ENCODE measurements around the gene MEN1. TPM values are rescaled to one million over a fixed set of nuclear protein-coding genes. Genes with fewer than 3 reads are reported as not detected.

The MEN1 gene
- total RNA-seq, 1 experiment from 2014 or later: 61.6 TPM

GRCh38 chr11:64757549-64758329 lies 52.6 kb downstream of the MEN1 start:
- Histone ChIP-seq H3K9me3 (ENCODE audit: insufficient read depth, low read depth) (no peaks in the 10 kb centered on the region), H3K27ac (no peak overlapping the region), H3K9me2 (ENCODE audit: insufficient read depth) (no peaks in the 10 kb centered on the region), H3K4me3 (no peak overlapping the region), H3K79me2 (ENCODE audit: low read depth) (no peaks in the 10 kb centered on the region), H3F3A (ENCODE audit: insufficient read depth, low read depth) (peaks cover 43% of the 10 kb centered on the region), H3K36me3 (ENCODE audit: low read depth) (no peaks in the 10 kb centered on the region), H2AFZ (no peak overlapping the region), H3K27me3 (ENCODE audit: insufficient read depth, low read depth) (no peaks in the 10 kb centered on the region), H3K4me2 (no peak overlapping the region), H3K4me1 (replicated peaks; ENCODE audit: insufficient read depth) (no peaks in the 10 kb centered on the region), H4K20me1 (ENCODE audit: insufficient read depth) (peaks cover 16% of the 10 kb centered on the region; the same call in 1 of the 2 replicates)
- no peak for TF ChIP-seq CTCF (conservative IDR thresholded peaks at IDR 0.05)
- TF ChIP-seq EZH2 (IDR thresholded peaks at IDR 0.05; ENCODE audit: low read depth): no peak
- BruUV-seq (replicated peaks): no TSS peak
- ChIA-PET POLR2A (ENCODE audit: unreplicated experiment) (no interaction called here), CTCF (no interaction called here)
- intact Hi-C loops (cut with micrococcal nuclease; ENCODE audit: unreplicated experiment): no loop called here
- no peak for DNase-seq

GRCh38 chr11:64755681-64756361 lies 54.5 kb downstream of the MEN1 start:
- CTCF ChIA-PET: interaction anchor here (0.6 kb wide), 1 partner anchor 22 kb away, joined by 3 read pairs; no protein-coding TSS in a partner anchor
- DNase-seq: no peak
- Histone ChIP-seq H3K4me1 (replicated peaks; ENCODE audit: insufficient read depth) (no peaks in the 10 kb centered on the region), H3K9me3 (ENCODE audit: insufficient read depth, low read depth) (no peaks in the 10 kb centered on the region), H3K9me2 (ENCODE audit: insufficient read depth) (no peaks in the 10 kb centered on the region), H3K4me2 (no peak overlapping the region), H3K27ac (no peak overlapping the region), H3K79me2 (ENCODE audit: low read depth) (no peaks in the 10 kb centered on the region), H3K36me3 (ENCODE audit: low read depth) (no peaks in the 10 kb centered on the region), H4K20me1 (ENCODE audit: insufficient read depth) (peaks cover 5% of the 10 kb centered on the region; the same call in 1 of the 2 replicates), H3F3A (ENCODE audit: insufficient read depth, low read depth) (peaks cover 24% of the 10 kb centered on the region), H2AFZ (no peak overlapping the region), H3K27me3 (ENCODE audit: insufficient read depth, low read depth) (no peaks in the 10 kb centered on the region), H3K4me3 (no peak overlapping the region)
- no TSS peak for BruUV-seq (replicated peaks)
- POLR2A ChIA-PET (ENCODE audit: unreplicated experiment): no interaction called here
- intact Hi-C loops (cut with micrococcal nuclease; ENCODE audit: unreplicated experiment): no loop called here
- TF ChIP-seq CTCF (conservative IDR thresholded peaks at IDR 0.05): no peak
- no peak for TF ChIP-seq EZH2 (IDR thresholded peaks at IDR 0.05; ENCODE audit: low read depth)

GRCh38 chr11:64754919-64755662 lies 55.3 kb downstream of the MEN1 start:
- intact Hi-C loops (cut with micrococcal nuclease; ENCODE audit: unreplicated experiment): no loop called here
- H4K20me1 ChIP-seq (ENCODE audit: insufficient read depth): no peaks in the 10 kb centered on the region; the same call in 1 of the 2 replicates
- H3K4me3 ChIP-seq: no peak overlapping the region
- H2AFZ ChIP-seq: no peak overlapping the region
- no peaks in the 10 kb centered on the region for H3K9me3 ChIP-seq (ENCODE audit: insufficient read depth, low read depth)
- no peak overlapping the region for H3K27ac ChIP-seq
- DNase-seq: no peak
- no TSS peak for BruUV-seq (replicated peaks)
- H3K4me1 ChIP-seq (replicated peaks; ENCODE audit: insufficient read depth): no peaks in the 10 kb centered on the region
- H3K36me3 ChIP-seq (ENCODE audit: low read depth): no peaks in the 10 kb centered on the region
- CTCF ChIA-PET: interaction anchor here (0.6 kb wide), 1 partner anchor 22 kb away, joined by 3 read pairs; no protein-coding TSS in a partner anchor
- no peaks in the 10 kb centered on the region for H3K9me2 ChIP-seq (ENCODE audit: insufficient read depth)
- POLR2A ChIA-PET (ENCODE audit: unreplicated experiment): no interaction called here
- TF ChIP-seq CTCF (conservative IDR thresholded peaks at IDR 0.05) (no peak), EZH2 (IDR thresholded peaks at IDR 0.05; ENCODE audit: low read depth) (no peak)
- H3K27me3 ChIP-seq (ENCODE audit: insufficient read depth, low read depth): no peaks in the 10 kb centered on the region
- no peak overlapping the region for H3K4me2 ChIP-seq
- peaks cover 17% of the 10 kb centered on the region for H3F3A ChIP-seq (ENCODE audit: insufficient read depth, low read depth)
- no peaks in the 10 kb centered on the region for H3K79me2 ChIP-seq (ENCODE audit: low read depth)
